GM18858 (cell line): ENCODE results near the gene RPS23.

Experiments
- ATAC-seq: cut with Tn5 transposase; IDR thresholded peaks from one replicate; pipeline ENCODE4 v1.9.1; 2021; ENCODE audit not compliant: unreplicated experiment

Gene RPS23

DNA sequence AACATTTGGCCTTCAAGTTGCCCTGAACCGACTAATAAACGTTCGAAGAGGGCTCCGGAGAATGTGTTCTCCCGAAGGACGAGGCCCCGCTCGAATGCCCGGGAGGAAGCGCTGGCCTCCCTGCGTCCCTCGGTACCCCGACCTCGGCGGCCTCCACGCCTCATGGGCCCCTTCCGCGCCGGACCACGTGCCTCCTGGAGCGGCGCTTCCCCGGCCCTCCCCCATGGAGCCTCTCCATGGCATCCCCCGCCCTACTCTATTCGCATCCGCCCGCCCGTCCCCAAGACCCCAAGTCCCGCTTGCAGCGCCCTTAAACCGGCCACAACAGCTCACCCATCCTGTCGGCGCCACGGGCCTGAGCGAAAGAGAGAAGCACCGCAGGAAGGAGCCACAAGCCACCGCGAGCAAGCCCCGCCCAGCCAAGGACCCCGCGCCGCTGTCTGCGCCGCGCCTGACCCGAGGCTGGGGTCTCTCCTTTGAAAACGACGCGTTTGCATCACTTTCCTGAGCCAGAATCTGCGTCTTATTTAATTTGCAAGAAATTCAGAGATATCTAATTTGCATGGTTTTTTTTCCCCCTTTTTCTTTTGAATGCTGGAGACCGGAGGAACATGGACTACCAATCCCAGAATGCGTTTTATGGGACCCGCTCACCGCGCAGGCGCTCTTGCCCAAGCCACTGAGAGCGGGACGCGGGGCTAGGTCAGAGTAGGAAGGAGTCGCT, at the start of gene RPS23:
TSS of gene RPS23 (minus strand) at position 368 of the 724 bp plus-strand sequence. CDS start at position 337, 31 bp downstream.
- peak; percentile 88 for ATAC-seq

DNA sequence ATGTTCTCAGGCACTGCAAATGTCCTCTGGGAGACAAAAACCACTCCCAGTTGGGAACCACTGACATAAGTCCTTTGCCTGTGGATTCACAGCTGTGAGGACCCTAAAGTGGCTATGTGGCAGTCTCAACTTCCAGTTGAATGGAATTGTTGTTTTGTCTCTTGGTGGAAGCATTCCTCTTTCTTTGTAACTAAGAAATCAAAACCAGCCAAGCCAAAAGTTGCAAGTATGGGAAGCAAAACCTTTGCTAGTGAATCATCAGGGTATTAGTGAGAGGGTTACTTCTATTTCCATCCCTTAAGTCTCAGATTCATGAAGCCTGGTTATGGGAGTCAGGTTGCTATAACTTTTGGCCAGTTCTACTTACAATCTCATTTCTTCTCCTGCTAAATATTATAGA, 49.8 kb upstream of the RPS23 start:
- ATAC-seq, result no peak

DNA sequence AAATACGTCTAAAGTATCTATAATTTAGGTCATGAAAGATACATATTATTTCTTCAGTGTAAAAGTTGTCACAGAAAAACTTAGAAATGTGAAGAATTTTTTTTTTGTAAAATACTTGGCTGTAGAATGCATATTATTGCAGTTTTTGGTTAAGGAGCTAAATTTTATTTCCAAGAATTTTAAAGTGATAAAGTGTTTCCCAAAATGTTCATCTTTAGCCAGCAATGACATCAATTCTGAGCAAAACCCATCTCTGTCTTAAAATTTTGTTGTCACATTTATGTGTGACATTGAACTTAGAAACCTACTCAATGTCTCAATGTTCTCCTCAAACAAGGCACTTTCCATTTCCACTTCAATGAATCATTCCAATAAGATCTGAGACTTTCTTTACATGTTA, 47.8 kb upstream of the RPS23 start:
- no peak for ATAC-seq

- ATAC-seq, result no peak
These were observed 47.0 kb upstream of the RPS23 start for GRCh38 chr5:82325155-82325554.

DNA sequence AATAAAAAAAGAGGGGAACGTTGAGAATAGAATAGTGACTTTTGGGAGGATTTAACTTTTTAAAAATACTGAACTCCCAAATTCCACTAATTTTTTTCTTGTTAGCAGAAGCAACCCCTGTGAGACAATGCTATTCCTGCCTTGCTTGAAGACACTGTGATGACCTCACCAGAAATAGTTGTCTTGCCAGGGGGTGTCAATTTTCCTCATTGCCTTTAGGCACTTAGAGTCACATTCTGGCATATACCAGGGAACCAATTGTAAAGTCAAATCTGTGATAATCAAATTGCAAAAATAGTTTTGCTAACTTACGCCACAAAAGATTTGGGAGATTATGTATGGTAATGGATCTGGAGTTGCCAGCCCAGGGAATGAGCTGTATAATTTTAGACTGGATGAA, 42.8 kb upstream of the RPS23 start:
- ATAC-seq, result no peak

GRCh38 chr5:82319651-82320376, 41.7 kb upstream of the RPS23 start:
- ATAC-seq, result no peak

DNA sequence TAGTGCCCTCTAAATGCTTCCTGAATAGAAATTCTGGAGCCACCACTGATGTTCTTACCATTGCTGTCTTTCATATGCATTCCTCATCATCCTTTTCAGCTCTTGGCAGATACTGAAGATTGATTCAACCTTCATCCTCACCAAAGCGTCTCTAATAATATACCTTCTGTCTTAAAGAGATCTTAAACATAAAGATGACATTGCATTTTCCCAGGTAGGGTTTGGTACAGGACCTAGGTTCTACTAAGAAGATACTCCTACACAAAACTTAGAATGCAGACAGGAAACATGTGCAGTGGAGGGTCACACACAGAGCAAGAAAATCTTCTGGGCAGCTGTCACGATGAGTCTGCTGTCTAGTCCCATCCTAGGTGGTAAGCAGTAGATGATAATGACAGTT, 41.0 kb upstream of the RPS23 start:
- ATAC-seq, result no peak

GRCh38 chr5:82314964-82315758, 37.0 kb upstream of the RPS23 start:
- no peak for ATAC-seq

DNA sequence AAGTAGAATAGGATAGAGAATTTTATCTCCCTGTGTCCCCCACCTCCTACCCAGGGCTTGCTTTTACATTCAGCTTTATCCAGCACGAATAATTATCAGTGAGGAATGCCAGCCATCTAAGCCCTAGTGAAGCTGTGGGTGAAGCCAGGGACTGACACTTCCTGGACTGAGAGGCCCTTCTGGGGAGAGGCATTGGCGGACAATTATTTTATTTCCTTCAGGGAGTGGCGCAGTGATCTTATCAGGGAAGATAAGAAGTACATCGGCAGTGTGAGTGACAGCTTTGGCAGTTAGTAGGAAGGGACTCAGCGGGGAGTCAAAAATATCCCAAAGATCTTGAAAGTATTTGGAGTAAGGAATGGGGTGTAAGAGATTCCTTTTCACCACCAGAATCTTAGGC, 34.9 kb upstream of the RPS23 start:
- no peak for ATAC-seq

DNA sequence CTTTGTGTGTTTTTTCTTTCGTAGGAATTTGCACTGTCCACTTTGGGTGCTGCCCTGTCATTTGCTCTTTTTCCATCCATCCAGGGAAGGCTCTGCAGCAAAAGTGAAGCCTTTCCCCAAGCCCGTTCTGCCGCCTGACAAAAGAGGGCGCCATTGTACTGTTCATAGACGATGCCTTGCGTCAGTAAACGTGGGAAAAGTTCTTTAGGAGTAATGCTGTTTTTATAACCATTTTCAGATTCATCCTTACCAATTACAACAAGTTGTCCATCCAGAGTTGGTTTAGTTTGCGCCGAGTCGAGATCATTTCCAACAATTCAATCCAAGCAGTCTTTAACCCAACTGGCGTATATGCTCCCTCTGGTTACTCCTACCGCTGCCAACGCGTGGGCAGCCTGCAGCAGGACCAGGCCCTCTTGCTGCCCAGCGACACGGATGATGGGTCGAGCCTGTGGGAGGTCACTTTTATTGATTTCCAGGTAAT, 34.3 kb upstream of the RPS23 start:
- no peak for ATAC-seq

- ATAC-seq, result no peak
These were observed 31.0 kb upstream of the RPS23 start for GRCh38 chr5:82309091-82309531.

- ATAC-seq, result no peak
These were observed 30.3 kb upstream of the RPS23 start for GRCh38 chr5:82308416-82308815.

DNA sequence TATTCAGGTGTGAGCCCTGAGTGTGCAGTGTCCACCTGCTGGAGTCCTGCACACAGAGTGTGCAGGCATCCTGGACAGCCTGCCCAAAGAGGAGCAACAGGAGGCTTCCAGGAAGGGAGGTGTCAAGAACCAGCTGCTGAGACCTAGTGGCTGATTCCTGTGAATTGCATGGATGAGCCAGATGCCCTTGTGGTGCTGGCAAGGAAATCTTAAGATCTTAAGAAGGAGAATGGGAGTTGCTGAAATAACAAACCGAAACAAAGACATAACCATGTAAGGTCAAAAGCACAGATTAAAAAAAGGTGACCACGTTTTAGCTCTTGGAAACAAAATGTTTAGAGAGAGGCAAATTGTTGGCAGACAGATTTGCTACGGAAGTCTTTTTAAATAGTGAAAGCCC, 29.3 kb upstream of the RPS23 start:
- no peak for ATAC-seq

DNA sequence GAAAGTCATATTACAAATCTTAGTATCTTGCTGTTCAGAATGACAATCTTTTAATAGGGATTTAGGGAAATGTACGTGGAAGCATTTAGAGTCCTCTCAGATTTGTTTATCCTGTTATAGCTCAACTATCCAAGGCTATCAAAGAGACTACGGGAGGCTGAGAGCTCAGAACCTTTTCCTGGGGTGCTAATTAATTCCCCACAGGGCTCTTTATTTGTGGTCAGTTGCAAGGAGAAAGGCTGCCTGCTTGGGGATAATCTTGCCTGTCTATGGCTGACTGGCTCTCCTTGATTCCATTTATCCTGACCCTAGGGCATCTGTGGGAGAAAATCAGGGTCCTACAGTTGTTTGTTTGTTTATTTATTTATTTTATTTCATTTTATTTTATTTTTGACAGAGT, 28.0 kb upstream of the RPS23 start:
- ATAC-seq, result no peak

DNA sequence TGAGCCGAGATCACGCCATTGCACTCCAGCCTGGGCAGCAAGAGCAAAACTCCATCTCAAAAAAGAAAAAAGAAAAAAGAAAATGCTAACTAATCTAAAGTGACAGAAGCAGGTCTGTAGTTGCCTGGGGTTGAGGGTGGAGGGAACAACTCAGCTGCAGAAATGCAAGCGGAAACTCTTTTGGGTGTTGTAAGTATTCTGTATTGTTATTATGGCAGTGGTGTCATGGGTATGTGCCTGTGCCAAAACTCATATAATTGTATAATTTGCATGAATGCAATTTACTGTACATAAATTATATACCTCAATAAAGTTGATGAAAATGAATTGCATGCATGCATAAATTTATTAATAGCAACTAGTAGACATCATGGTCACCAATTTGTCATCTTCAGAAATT, 23.0 kb upstream of the RPS23 start:
- no peak for ATAC-seq

DNA sequence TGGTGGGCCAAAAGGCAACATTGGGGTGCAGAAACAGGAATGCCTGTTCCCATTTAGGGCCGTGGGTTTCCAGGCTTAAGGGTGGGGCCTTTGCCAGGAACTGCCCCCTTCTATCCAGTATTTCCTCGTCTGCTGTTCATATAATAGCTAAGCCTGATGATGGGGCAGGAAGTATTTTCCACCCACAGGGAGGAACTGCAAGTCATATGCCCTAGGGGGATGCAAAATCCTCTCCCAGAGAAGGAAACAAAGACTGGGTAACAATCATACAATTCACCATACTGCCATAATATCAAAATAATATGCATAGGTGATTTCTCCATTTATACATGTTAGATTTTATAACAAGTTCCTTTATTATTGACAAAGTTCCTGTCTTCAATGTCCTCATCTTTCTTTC, 20.5 kb upstream of the RPS23 start:
- ATAC-seq, result no peak

- ATAC-seq, result no peak
These were observed 19.6 kb upstream of the RPS23 start for GRCh38 chr5:82297711-82298110.

- ATAC-seq, result no peak
These were observed 18.8 kb upstream of the RPS23 start for GRCh38 chr5:82296929-82297328.

DNA sequence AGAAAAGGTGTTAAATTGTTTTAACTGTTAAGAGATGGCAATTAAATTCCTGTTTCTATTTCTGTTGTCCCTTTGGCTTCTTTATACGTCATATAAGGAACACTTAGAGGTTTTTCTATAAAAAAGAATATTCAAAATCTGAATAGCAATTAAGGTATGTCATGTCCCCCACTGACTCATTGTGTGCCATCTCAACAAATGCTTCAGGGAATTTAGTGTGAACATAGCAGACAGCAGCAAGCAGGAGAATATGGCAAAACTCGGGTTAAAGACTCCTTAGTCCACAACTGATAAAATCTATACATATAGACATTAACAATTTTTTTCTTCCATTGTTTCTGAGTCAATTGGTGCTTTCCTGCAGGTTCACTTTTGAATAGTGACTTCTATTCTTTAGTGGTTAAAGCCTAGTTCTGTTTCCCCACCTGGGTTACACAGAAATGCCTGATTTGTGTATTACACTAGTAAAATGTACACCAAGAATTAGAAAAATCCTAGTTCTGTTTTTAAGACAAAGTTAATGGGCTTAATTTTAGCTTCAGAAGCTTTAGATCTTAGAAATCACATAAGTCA, 17.9 kb upstream of the RPS23 start:
- ATAC-seq, result no peak

DNA sequence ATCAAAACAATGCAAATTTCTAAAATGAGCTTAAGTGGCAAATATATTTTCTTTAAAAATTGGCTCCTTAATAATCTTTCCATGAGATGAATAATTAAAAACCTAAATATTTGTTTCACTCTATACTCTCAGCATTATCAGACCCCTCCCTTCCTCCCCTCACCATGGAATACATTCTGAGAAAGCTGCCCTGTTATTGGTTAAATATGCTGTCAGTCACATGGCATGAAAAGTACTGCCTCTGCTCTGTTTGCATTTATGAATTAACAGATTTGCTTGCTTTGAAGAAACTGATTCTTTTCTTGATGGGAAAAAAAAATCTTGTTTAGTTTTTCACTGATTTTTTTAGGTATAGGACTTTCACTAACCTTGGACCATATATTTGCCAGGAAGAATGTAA, 17.0 kb upstream of the RPS23 start:
- no peak for ATAC-seq

GRCh38 chr5:82291420-82291819, 13.3 kb upstream of the RPS23 start:
- ATAC-seq, result no peak
